Measurements from ENCODE around the gene GTPBP1.

GTPBP1 gene

DNA sequence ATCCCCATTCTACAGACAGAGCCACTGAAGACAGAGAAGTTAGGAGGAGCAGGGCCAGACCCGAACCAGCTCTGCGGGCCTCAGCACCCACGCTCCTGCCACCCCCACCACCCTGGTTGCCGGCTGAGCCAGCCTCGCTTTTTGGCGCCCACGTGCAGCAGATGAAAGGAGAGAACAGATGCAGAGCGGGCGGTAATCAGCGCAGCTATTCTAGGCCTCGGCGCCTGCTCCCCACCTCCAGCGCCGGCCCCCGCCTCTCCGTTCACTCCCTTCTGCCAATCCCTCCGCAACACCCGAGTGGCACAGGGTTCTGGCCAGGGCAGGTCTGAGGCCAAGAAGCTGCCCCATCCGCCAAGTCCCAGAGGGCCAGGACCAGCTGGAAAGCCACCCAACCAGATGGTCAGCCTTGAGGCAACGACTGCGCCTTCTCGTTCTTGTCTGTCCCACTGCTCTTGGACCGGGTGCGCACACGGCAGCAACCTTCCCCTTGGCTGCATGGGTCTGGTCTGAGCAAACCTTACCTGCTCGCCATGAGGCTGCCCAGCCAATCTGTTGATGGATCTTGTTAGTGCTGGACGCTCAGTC is 71.4 kb downstream of the GTPBP1 start:
- DNase-seq (ENCODE audit: low read depth): no peak
- TF ChIP-seq POLR2A (IDR thresholded peaks at IDR 0.05; ENCODE audit: extremely low read depth, insufficient read length) (no peak), MYC (IDR thresholded peaks at IDR 0.05; ENCODE audit: low read depth, low read length) (no peak)
- TF ChIP-seq, protein P1, sequence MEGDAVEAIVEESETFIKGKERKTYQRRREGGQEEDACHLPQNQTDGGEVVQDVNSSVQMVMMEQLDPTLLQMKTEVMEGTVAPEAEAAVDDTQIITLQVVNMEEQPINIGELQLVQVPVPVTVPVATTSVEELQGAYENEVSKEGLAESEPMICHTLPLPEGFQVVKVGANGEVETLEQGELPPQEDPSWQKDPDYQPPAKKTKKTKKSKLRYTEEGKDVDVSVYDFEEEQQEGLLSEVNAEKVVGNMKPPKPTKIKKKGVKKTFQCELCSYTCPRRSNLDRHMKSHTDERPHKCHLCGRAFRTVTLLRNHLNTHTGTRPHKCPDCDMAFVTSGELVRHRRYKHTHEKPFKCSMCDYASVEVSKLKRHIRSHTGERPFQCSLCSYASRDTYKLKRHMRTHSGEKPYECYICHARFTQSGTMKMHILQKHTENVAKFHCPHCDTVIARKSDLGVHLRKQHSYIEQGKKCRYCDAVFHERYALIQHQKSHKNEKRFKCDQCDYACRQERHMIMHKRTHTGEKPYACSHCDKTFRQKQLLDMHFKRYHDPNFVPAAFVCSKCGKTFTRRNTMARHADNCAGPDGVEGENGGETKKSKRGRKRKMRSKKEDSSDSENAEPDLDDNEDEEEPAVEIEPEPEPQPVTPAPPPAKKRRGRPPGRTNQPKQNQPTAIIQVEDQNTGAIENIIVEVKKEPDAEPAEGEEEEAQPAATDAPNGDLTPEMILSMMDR (IDR thresholded peaks at IDR 0.05; ENCODE audit: low read depth, low read length): no peak
- TF ChIP-seq, protein P2, sequence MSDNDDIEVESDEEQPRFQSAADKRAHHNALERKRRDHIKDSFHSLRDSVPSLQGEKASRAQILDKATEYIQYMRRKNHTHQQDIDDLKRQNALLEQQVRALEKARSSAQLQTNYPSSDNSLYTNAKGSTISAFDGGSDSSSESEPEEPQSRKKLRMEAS (IDR thresholded peaks at IDR 0.05; ENCODE audit: low read depth, low read length): no peak
- no peak overlapping the region for H3K4me3 ChIP-seq (ENCODE audit: low read depth, low read length)

DNA sequence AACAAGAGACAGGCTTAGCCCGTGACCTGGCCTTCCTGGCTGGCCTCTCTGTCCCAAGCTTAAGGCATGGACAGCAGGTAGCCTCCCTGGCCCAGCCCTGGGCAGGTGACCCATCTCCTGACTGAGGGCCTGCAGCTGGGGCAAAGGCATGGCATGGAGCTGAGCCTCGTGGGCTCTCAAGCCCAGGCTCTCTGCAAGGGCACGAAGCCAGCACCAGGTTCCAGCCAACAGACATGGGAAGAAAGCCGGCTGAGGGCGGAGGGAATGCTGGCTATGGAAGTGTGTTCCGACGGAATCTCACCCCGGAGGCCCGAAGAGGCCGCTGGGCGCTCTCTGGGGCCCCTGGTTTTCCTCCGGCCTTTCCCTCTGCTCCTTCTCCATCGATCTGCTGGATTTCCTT is 75.3 kb downstream of the GTPBP1 start:
- no peak for TF ChIP-seq MYC (IDR thresholded peaks at IDR 0.05; ENCODE audit: low read depth, low read length)
- no peak for DNase-seq (ENCODE audit: low read depth)
- H3K4me3 ChIP-seq (ENCODE audit: low read depth, low read length): no peak overlapping the region

DNA sequence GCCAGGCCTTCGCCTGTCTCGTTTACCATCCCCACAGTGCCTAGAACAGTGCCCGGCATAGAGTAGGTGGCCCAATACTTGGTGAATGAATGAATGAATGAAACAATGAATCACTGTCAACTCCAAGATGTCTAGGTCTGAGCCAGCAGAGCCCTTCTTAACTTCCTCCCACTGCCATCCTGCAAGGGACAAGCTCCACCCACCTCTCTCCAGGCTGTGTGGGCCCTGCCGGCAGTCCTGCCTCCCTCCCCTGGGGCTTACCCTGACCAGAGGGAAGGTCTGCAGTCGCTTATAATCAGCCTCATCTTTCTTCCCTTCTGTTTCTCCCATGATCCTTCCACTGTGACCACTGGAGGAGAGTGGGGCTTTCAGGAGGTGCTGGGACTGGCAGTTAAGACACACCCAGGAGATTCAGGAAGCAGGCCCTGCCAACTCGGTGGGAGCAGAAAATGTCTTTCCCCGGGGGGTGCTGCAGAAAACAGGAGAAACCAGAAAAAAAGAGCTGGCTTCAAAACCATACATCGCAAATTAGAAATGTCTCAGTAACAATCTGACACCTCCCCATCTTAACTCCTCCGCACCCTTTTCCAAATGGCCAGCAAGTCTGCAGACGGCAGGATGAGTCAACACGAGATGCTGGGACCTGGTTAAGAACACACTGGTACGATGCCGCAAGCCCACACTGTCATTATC is 76.8 kb downstream of the GTPBP1 start:
- TF ChIP-seq, protein P2 (IDR thresholded peaks at IDR 0.05; ENCODE audit: low read depth, low read length): no peak
- no peak for TF ChIP-seq POLR2A (IDR thresholded peaks at IDR 0.05; ENCODE audit: extremely low read depth, insufficient read length)
- TF ChIP-seq, protein P1 (IDR thresholded peaks at IDR 0.05; ENCODE audit: low read depth, low read length): no peak
- no peak for TF ChIP-seq MYC (IDR thresholded peaks at IDR 0.05; ENCODE audit: low read depth, low read length)
- H3K4me3 ChIP-seq (ENCODE audit: low read depth, low read length): no peak overlapping the region
- DNase-seq (ENCODE audit: low read depth): peak; percentile 82

Measured in NB4 (cell line).